HG03175 (cell line): ENCODE data around the gene ZNF606.

Experiments used
- ATAC-seq: cut with Tn5 transposase; IDR thresholded peaks from one replicate; pipeline ENCODE4 v1.9.1; 2021; ENCODE audit warnings: mild to moderate bottlenecking, moderate library complexity; ENCODE audit not compliant: unreplicated experiment

ZNF606 gene

DNA sequence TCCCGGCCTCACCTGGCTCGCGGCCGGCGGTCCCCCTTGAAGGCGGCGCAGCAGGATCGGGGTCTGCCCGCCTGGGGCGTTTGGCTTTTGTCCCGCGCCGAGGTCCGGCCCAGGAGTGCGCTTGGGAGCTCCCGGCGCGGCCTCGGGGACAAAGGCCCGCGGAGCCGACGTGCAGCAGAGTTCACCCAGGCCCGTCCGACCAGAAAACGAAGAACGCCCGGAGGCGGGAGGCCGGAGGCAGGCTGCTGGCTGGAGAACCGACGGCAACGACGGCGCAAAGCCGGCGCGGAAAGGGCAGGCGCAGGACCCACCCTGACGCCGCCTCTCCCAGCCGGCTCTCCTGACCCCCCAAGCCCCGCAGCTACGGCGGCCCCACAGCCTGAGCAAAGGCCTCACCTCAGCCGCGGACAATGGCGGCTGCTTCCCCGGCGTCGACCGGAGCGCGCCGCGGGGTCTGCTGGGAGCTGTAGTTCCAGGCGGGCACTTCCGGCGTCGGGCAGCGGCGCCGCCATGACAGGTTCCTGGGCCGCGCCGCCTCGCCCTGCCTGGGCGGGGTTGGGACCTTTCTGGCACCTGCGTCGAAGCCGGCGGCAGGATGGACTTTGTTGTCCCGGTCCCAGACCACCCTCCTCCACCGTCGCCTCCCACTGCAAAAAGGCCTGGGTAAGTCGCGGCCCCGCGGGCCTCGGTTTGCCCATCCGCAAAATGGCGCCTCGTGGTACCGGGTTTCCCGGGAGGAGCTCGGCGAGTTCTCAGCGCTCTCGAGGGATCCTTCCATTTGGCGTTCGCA, at the start of gene ZNF606:
TSS of gene ZNF606 (minus strand) at position 437 of the 790 bp plus-strand sequence. CDS start 1,501 bp downstream, outside the sequence.
- peak; percentile 95 for ATAC-seq

DNA sequence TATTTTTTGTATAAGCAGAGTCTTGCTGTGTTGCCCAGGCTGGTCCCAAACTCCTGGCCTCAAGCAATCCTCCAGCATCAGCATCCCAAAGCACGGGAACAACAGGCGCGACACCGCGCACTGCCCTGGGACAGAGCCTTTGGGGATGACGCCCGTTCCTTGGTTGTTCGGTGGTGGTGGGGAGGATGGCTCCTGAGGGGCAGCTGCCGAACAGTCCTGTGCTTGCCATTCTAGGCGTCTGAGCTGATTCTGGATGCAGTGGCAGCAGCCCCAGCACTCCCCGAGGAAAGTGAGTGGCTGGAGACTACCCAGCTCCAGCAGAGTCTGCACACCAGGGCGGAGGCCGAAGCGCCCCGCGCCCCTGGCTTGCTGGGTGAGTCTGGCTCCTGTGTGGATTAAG, 49.6 kb upstream of the ZNF606 start:
- no peak for ATAC-seq

DNA sequence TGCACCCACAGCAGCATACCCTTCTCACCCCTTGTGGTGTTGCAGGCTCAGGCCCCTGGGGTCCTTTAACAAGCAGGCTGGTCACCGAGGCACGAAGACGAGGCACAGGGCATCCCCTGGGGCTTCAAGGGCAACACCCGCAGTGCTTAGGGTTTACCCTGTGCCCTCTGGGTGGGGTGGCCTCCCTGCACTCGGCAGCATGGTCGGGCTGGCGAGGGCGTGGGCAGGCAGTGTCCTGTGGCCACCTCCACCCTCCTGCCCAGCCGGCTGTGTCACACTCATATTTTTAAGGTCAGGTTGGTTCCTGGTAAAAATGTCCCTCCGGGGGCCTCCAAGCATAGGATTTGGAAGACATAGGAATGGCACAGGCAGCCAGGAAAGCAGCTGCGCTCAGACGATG, 45.1 kb upstream of the ZNF606 start:
- ATAC-seq, result no peak

DNA sequence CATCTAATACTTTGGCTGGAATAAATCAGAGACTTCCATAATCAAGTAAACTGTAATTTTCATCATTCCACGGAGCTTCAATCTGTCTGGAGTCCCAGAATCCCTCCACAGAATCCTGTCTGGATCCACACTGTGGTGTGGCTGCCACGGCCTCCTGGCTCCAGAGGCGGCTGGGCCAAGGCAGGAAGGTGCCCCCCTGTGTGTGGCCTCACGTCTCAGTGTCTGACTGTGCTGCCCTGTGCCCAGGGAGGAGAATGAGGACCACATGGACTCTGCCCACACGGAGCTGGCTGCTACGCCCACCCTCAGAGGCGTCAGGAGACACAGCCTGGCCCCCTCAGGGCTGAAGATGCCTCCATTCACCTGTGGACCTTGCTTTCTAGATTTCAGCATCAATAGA, 44.2 kb upstream of the ZNF606 start:
- no peak for ATAC-seq

DNA sequence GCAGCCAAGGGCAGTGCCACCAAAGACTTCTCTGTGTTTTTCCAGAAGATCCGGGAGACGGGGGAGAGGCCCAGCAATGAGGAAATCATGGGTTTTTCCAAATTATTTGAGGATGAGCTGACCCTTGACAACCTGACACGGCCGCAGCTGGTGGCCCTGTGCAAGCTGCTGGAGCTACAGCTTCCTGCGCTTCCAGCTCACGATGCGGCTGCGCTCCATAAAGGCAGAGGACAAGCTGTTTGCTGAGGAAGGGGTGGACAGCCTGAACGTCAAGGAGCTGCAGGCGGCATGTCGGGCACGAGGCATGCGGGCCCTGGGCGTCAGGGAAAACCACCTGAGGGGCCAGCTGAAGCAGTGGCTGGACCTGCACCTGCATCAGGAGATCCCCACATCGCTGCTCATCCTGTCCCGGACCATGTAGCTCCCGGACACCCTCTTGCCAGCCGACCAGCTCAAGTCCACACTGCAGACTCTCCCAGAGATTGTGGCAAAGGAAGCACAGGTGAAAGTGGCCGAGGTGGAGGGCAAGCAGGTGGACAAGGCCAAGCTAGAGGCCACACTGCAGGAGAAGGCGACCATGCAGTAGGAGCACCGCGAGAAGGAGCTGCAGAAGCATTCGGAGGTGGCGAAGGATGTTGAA, 42.9 kb upstream of the ZNF606 start:
- no peak for ATAC-seq

DNA sequence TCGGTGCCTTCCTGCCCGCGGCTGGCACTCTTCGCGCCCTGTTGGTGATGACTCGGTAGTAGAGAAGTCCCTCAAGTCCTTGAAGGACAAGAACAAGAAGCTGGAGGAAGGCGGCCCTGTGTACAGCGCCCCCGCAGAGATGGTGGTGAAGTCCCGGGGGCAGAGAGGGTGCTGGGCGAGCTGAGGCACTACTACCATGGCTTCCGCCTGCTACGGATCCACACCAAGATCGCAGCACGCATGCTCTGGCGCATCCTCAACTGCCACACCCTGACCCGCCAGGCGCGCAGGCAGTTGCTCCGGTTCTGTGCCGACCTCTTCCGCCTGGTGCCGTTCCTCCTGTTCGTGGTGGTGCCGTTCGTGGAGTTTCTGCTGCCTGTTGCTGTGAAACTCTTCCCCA, 42.3 kb upstream of the ZNF606 start:
- ATAC-seq, result no peak

DNA sequence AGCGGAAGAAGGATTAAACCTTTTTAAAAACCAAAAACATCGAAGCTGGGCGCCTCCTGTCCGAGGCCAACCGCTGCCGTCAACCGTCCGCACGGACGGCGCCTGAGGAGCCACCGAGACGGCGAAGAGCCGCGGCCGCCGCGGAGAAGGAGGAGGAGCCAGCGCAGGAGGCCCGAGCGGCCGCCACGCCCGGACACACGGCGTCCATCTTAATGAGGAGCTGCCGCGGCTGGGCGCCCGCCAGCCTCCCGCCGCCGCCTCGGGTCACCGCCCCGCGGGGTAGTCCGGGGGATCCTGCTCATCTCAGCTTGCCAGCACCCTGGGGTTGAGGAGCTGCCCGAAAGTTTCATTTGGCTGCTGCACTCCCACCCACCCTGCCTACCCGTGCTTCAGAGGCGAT, 41.8 kb upstream of the ZNF606 start:
- ATAC-seq, result no peak

DNA sequence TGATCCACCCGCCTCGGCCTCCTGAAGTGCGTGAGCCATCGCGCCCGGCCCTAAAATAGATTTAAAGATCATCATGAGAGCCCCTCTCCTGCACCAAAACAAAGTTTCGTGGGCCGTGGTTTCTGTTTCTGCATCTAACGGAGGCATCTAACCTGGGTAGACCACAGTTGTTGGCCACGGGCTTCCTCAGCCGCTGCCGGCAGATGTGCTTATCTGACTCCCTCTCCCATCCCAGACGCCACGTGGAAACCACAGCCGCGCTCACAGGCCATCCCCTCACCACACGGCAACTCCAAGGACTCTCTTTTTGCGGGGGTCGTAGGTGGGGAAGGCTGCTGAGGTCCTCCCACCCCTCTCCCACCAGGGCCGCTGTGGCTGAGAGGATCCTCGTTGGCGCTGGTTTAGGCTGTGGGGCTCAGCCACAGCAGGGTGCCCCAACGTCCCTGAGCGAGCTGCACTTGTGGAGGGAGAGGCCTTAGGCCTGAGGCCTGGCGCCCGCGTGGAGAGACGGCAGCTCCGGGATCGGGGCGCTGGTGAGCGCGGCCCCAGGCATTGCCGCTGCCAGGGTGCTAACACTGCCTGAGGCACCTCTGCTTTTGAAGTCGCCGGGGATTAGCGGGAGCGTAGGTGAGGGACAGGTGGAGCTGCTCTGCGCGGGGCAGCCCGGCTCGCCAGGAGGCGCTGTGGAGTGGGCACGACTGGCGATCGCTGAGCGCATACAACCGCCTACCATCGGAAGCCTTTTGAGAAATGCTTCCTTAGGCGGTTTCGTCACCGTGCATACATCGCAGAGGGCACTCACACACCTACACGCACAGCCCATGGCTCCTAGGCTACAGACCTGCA, 40.1 kb upstream of the ZNF606 start:
- no peak for ATAC-seq

DNA sequence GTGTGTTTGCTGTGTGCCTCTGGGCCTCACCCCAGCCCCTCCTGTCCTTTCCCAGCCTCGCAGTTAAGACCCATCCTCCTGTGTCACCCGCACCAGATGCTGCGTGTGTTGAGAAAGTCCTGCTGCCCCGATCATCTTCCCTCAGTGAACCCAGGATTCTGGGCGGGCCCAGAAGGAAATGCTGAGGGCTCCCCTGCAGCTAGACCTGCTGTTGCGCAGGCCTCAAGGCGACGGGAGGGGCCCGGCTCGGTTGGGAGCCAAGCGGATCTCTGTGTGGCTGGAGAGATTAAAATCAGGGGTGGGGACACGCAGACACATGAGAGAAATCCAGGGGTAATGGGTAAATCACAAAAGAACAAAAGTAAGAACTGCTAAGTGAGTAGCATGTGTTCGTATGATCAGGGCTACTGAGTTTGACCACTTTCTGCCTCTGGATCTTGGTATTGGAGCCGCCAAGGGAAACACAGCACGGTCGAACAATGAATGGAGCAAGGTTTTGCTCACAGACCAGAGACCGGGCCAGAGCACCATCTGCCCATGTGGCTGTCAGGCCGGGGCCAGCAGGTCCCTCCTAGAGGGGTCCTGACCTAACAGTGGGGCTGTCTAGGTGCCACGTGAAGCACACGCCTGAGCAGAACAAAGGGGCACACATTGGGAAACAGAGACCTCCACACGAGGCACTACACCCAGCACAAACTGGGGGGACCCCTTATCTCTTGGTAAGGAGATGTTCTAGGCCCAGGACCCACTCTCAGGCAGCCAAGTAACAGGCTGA, 38.3 kb upstream of the ZNF606 start:
- no peak for ATAC-seq

DNA sequence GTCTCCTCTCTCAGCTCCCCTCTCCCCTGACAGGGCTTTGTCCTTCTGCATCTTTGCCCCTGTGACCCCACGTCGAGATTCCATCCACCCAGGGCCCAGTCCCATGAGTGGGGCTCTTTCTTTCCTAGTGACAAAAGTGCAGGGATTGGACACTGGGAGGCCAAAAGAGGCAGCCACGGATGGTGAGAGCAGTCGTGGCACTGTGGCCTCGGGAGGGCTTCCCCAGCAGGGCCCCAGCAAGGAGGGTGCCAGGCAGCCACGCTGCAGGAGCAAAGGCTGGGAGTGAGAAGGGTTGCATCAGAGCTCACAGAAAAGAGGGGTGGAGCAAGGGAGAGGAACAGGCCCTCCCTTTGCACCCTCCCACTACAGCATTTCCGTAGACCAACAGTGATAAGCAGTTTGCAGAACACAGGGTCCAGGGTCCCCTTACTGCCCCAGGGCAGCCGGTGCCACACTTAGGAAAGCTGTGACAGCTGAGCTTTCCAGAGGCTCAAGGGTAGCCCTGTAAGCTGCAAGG, 36.1 kb upstream of the ZNF606 start:
- no peak for ATAC-seq

DNA sequence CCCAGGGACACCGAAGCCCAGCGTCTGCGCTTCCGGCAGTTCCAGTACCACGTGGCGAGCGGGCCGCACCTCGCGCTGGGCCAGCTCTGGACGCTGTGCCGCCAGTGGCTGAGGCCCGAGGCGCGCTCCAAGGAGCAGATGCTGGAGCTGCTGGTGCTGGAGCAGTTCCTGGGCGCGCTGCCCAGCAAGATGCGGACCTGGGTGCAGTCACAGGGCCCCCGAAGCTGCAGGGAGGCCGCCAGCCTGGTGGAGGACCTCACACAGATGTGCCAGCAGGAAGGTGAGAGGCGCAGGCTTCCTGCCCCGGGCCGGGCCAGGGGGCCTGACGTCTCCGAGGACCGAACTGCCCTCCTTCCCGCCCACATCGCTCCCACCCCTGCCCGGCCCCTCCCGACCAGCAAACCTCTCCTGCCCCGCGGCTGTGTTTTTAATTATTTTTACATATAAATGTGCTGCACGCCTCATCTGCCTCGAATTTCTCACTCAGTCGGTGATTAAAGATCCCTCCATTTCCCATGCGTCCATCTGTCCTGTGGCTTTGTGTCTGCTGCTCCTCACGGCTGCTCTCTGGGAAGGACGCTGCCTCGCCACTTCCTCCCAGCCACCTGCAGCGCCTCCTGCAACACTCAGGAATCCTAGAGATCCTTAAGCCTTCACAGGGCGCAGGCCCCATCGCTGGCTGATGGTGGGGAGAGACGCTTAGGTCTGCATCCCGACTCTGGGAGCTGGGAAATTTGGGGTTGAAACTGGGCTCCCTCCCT, 35.5 kb upstream of the ZNF606 start:
- ATAC-seq, result no peak

DNA sequence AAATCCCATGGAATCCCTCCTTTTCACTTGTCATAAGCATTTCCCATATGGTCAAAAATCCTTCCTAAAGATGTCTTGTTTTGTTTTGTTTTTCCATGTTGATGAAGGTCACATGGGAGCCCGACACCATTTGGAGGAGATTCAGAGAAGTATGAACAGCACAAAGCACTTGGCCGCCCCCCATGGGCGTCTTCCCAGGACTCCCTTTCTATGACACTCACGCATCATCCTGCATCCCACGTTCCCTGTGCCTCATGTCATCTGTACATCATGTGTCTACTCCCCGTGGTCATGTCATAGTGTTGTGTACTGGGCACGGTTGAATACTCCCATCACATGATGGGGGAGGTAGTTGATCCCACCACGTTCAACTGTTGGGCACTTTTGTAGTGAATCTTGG, 33.2 kb upstream of the ZNF606 start:
- ATAC-seq, result no peak

DNA sequence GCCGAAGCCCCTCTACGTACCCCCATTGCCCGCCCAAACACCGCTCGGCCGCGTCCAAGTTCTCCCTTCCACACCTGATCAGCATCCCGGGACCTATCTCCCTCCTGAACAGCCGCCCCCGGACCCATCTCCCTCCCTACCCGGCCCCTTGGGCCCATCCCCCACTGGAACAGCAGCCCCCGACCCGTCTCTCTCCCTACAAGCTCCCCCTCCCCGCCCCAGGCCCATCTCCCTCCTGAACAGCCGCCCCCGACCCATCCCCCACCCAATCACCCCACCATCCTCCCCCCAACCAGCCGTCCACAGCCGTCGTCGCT, 31.8 kb upstream of the ZNF606 start:
- no peak for ATAC-seq

DNA sequence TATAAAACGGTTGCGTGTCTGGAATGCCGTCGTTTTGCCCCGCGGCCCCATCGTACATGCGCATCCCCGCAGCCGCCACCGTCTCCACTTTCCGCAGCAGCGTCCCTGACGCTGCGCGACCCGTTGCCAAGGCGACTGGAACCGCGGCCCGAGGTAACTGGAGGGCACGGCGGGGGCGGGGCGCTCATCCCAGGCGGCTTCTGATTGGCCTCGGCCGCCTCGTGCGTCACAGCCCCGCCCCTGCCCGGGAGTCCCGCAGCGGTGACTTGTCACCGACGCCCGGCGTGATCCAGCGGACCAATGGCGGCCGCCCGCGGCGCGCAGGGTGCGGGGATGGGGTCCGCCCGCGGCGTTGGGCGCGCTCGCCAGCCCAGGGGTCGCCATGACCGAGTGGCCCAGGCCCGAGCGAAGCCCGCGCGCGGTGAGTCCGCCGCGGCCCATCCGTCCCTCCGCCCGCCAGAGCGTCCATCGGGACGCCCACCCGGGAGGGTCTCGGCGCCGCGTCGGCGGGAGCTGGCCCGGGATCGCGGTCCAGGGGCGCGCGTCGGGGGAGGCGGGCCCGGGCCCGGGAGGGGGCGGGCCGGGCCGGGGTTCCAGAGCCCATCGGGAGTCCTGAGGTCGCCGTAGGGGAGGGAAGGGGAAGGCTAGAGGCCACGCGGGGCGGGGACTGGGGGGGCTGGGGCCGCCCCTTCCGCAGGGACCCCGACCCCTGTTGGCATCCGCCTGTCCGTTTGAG, 31.3 kb upstream of the ZNF606 start, which contains the start of gene ZSCAN1:
TSS of gene ZSCAN1 (plus strand) at position 285 of the 736 bp plus-strand sequence. CDS start 3,812 bp downstream, outside the sequence.
- ATAC-seq, result no peak

DNA sequence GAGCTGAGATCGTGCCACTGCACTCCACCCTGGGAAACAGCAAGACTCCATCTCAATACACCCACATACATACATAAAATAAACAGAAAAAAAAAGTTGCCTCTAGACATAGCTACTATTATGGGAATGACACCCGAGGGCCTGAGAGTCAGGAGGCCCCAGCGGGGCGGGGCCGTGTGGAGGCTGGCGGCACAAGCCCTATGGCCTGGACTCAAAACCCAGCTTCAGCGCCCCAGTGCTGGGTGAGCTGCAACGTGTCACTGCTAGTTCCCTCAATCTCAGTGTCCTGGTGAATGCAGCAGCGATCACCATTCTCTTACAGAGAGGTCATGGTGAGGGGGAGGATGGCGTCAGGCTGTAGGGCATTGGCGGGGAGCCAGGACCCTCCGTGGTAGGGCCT, 22.0 kb upstream of the ZNF606 start:
- ATAC-seq, result no peak

DNA sequence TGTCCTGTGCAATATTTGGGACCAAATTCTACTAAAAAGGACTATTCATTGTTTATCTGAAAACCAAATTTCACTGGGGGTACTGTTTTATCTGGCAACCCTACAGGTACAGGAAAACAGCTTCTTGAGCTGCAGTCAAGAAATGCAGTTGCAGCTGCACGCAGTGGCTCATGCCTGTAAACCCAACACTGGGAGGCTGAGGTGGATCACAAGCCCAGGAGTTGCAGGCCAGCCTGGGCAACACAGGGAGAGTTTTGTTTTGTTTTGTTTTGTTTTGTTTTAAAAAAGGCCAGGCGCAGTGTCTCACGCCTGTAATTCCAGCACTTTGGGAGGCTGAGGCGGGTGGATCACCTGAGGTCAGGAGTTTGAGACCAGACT, 19.7 kb upstream of the ZNF606 start:
- ATAC-seq, result no peak

DNA sequence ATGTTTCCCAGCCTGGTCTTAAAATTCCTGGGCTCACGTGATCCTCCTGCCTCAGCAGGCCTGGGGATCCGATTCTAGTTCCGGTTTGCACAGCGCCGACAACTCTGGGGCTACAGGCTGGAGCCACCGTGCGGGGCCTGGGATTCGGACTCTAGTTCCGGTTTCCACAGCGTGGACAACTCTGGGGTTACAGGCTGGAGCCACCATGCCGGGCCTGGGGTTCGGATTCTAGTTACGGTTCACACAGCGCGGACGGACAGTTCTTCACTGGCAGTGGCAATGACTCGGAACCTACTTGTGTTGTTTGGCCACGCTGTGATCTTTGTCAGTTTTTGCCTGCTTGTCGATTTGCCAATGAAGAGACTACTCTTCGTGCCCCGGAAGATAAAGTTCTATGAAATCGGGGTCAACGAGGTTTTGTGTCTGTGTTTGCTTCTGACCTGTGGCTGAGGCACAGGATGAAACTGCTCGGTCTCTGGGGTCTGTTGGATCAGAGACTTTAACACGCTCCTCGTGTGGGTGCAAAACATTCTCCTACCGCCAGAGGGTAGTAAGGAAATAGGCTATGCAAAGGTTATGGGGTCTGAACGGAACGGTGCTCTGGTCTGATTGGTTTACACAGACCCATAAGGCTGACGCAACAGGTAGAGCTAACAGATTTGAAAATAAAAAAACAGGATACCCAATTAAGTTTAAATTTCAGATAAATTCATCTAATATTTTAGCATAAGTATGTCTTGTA, 19.1 kb upstream of the ZNF606 start:
- no peak for ATAC-seq

DNA sequence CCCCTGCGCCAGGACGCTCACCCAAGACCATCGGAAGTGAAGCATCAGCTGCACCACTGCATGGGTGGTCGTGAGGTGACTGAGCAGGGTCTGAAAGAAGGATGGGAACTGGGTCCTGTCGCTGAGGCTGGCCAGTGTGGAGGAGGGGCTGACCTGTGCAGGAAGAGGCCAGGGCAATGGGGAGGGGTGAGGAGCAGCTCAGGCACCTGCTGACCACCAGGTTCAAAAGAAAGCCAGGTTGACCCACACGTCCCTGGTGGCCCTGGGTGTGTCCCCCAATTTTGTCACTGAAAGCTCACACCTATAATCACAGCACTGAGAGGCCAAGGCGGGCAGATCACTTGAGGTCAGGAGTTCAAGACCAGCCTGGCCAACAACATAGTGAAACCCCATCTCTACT, 17.5 kb upstream of the ZNF606 start:
- no peak for ATAC-seq

DNA sequence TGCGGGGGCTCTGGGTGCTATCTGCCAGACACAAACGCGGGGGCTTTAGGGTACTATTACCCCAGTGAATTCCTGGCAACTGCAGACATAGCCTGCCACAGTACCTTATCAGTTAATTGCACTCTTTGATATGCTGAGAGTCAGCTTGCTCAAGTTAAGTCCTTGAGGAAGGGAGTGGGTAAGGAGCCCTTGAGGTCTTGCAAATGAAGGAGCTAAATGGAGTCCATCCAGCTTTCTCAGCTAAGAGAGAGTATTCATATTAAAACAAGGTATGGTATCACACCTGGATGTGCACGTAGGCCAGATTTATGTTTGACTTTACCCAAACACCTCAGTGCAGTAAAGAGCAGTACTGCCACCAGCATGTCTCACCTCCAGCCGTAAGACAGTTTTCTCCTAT, 11.5 kb upstream of the ZNF606 start:
- ATAC-seq, result no peak
